ENCODE data around the gene TAF4. TPM values are rescaled to one million over a fixed set of nuclear protein-coding genes. Genes with fewer than 3 reads are reported as not detected.

TAF4 gene
- total RNA-seq, 2 donors from 2014 or later = 13.4 to 14.5 TPM

- Mint-ChIP-seq H3K36me3 (ENCODE audit: low read depth) (no peaks in the 10 kb centered on the region), H3K27ac (no peak overlapping the region), H3K4me3 (no peak overlapping the region), H3K9me3 (no peaks in the 10 kb centered on the region), H3K27me3 (peaks cover 11% of the 10 kb centered on the region), H3K4me1 (no peaks in the 10 kb centered on the region)
- no peak for ATAC-seq (replicated peaks)
Measured at GRCh38 chr20:61963885-61964674, 101.6 kb downstream of the TAF4 start.

GRCh38 chr20:61963149-61963548 is 102.5 kb downstream of the TAF4 start:
- Mint-ChIP-seq H3K4me3 (no peak overlapping the region), H3K27me3 (peaks cover 11% of the 10 kb centered on the region), H3K27ac (no peak overlapping the region), H3K36me3 (ENCODE audit: low read depth) (no peaks in the 10 kb centered on the region), H3K9me3 (no peaks in the 10 kb centered on the region), H3K4me1 (no peaks in the 10 kb centered on the region)
- no peak for ATAC-seq (replicated peaks)

- Mint-ChIP-seq H3K4me1 (no peaks in the 10 kb centered on the region), H3K27ac (no peak overlapping the region), H3K27me3 (peaks cover 4% of the 10 kb centered on the region), H3K4me3 (no peak overlapping the region), H3K9me3 (no peaks in the 10 kb centered on the region), H3K36me3 (ENCODE audit: low read depth) (no peaks in the 10 kb centered on the region)
- ATAC-seq (replicated peaks) = no peak
Measured at GRCh38 chr20:61960836-61961235, 104.8 kb downstream of the TAF4 start.

- no peak for ATAC-seq (replicated peaks)
- H3K9me3 Mint-ChIP-seq = no peaks in the 10 kb centered on the region
- H3K36me3 Mint-ChIP-seq (ENCODE audit: low read depth) = no peaks in the 10 kb centered on the region
- H3K4me3 Mint-ChIP-seq = no peak overlapping the region
- no peaks in the 10 kb centered on the region for H3K4me1 Mint-ChIP-seq
- no peak overlapping the region for H3K27ac Mint-ChIP-seq
- peaks cover 12% of the 10 kb centered on the region for H3K27me3 Mint-ChIP-seq
Measured at GRCh38 chr20:61958773-61959700, 106.6 kb downstream of the TAF4 start.

GRCh38 chr20:61957961-61958715 is 107.5 kb downstream of the TAF4 start:
- Mint-ChIP-seq H3K36me3 (ENCODE audit: low read depth) (no peaks in the 10 kb centered on the region), H3K4me1 (no peaks in the 10 kb centered on the region), H3K27ac (no peak overlapping the region), H3K27me3 (peaks cover 8% of the 10 kb centered on the region), H3K9me3 (no peaks in the 10 kb centered on the region), H3K4me3 (no peak overlapping the region)
- ATAC-seq (replicated peaks) = no peak

GRCh38 chr20:61956396-61957342 is 109.0 kb downstream of the TAF4 start:
- no peak overlapping the region for H3K4me3 Mint-ChIP-seq
- peaks cover 12% of the 10 kb centered on the region for H3K27me3 Mint-ChIP-seq
- H3K4me1 Mint-ChIP-seq = no peaks in the 10 kb centered on the region
- no peaks in the 10 kb centered on the region for H3K9me3 Mint-ChIP-seq
- no peaks in the 10 kb centered on the region for H3K36me3 Mint-ChIP-seq (ENCODE audit: low read depth)
- H3K27ac Mint-ChIP-seq = no peak overlapping the region
- ATAC-seq (replicated peaks) = no peak

- Mint-ChIP-seq H3K36me3 (ENCODE audit: low read depth) (no peaks in the 10 kb centered on the region), H3K4me1 (no peaks in the 10 kb centered on the region), H3K27ac (no peak overlapping the region), H3K27me3 (peaks cover 12% of the 10 kb centered on the region), H3K9me3 (no peaks in the 10 kb centered on the region), H3K4me3 (no peak overlapping the region)
- ATAC-seq (replicated peaks) = no peak
Measured at GRCh38 chr20:61955668-61956395, 109.8 kb downstream of the TAF4 start.

- Mint-ChIP-seq H3K27ac (no peak overlapping the region), H3K9me3 (no peaks in the 10 kb centered on the region), H3K36me3 (ENCODE audit: low read depth) (no peaks in the 10 kb centered on the region), H3K4me3 (no peak overlapping the region), H3K27me3 (peaks cover 12% of the 10 kb centered on the region), H3K4me1 (no peaks in the 10 kb centered on the region)
- no peak for ATAC-seq (replicated peaks)
Measured at GRCh38 chr20:61954276-61955021, 111.2 kb downstream of the TAF4 start.

GRCh38 chr20:61953037-61954021 is 112.4 kb downstream of the TAF4 start:
- no peaks in the 10 kb centered on the region for H3K4me1 Mint-ChIP-seq
- no peaks in the 10 kb centered on the region for H3K9me3 Mint-ChIP-seq
- no peak for ATAC-seq (replicated peaks)
- H3K36me3 Mint-ChIP-seq (ENCODE audit: low read depth) = no peaks in the 10 kb centered on the region
- H3K27ac Mint-ChIP-seq = no peak overlapping the region
- peaks cover 12% of the 10 kb centered on the region for H3K27me3 Mint-ChIP-seq
- no peak overlapping the region for H3K4me3 Mint-ChIP-seq

- Mint-ChIP-seq H3K9me3 (no peaks in the 10 kb centered on the region), H3K4me1 (no peaks in the 10 kb centered on the region), H3K27me3 (peaks cover 12% of the 10 kb centered on the region), H3K4me3 (no peak overlapping the region), H3K27ac (no peak overlapping the region), H3K36me3 (ENCODE audit: low read depth) (no peaks in the 10 kb centered on the region)
- no peak for ATAC-seq (replicated peaks)
Measured at GRCh38 chr20:61951695-61952533, 113.8 kb downstream of the TAF4 start.

GRCh38 chr20:61950641-61951071 is 115.0 kb downstream of the TAF4 start:
- no peaks in the 10 kb centered on the region for H3K9me3 Mint-ChIP-seq
- no peaks in the 10 kb centered on the region for H3K4me1 Mint-ChIP-seq
- no peak for ATAC-seq (replicated peaks)
- peaks cover 12% of the 10 kb centered on the region for H3K27me3 Mint-ChIP-seq
- no peaks in the 10 kb centered on the region for H3K36me3 Mint-ChIP-seq (ENCODE audit: low read depth)
- H3K27ac Mint-ChIP-seq = no peak overlapping the region
- H3K4me3 Mint-ChIP-seq = no peak overlapping the region
